ENCODE data around the gene PRKCZ. TPM values are rescaled to one million over a fixed set of nuclear protein-coding genes. Genes with fewer than 3 reads are reported as not detected.

PRKCZ gene
- total RNA-seq, 3 donors from 2014 or later (not counting 1 experiment from before 2014, with no cell fraction given): 25.1 to 37.1 (median 30.5) TPM

- Histone ChIP-seq H3K36me3 (ENCODE audit: control insufficient read depth, insufficient read depth, low read length) (no peaks in the 10 kb centered on the region), H3K4me3 (ENCODE audit: low read length) (no peak overlapping the region), H3K9me3 (ENCODE audit: control insufficient read depth, insufficient read depth, low read length) (no peaks in the 10 kb centered on the region), H3K4me1 (ENCODE audit: control insufficient read depth, insufficient read depth, low read length) (no peaks in the 10 kb centered on the region), H3K27me3 (ENCODE audit: control insufficient read depth, insufficient read depth, low read length) (no peaks in the 10 kb centered on the region), H3K27ac (ENCODE audit: low read length) (no peak overlapping the region)
- no peak for TF ChIP-seq CTCF (IDR thresholded peaks at IDR 0.05)
- DNase-seq: no peak
- WGBS (ENCODE audit: insufficient coverage): 93% methylated on average over 19 of the region's 19 CpGs
- no peak overlapping the region for H3K27ac Mint-ChIP-seq
- no peaks in the 10 kb centered on the region for H3K9me3 Mint-ChIP-seq
- no peak overlapping the region for H3K4me3 Mint-ChIP-seq
- H3K27me3 Mint-ChIP-seq (ENCODE audit: low read depth in 2 of 2): no peaks in the 10 kb centered on the region
- H3K36me3 Mint-ChIP-seq: no peaks in the 10 kb centered on the region
- no peaks in the 10 kb centered on the region for H3K4me1 Mint-ChIP-seq
- ATAC-seq: no peak
- intact Hi-C loops (cut with micrococcal nuclease): no loop called here
Observed at GRCh38 chr1:2105781-2106524, 55.7 kb downstream of the PRKCZ start.

- Mint-ChIP-seq H3K4me3 (no peak overlapping the region), H3K4me1 (peaks cover 0 to under 1% of the 10 kb centered on the region in 2 donors), H3K27me3 (ENCODE audit: low read depth in 2 of 2) (no peaks in the 10 kb centered on the region), H3K27ac (no peak overlapping the region), H3K9me3 (no peaks in the 10 kb centered on the region), H3K36me3 (no peaks in the 10 kb centered on the region)
- no peaks in the 10 kb centered on the region for H3K36me3 ChIP-seq (ENCODE audit: control insufficient read depth, insufficient read depth, low read length)
- H3K27me3 ChIP-seq (ENCODE audit: control insufficient read depth, insufficient read depth, low read length): no peaks in the 10 kb centered on the region
- DNase-seq (no peak), ATAC-seq (no peak)
- TF ChIP-seq CTCF (IDR thresholded peaks at IDR 0.05): no peak
- intact Hi-C loops (cut with micrococcal nuclease): no loop called here
- no peak overlapping the region for H3K4me3 ChIP-seq (ENCODE audit: low read length)
- no peaks in the 10 kb centered on the region for H3K9me3 ChIP-seq (ENCODE audit: control insufficient read depth, insufficient read depth, low read length)
- H3K27ac ChIP-seq (ENCODE audit: low read length): no peak overlapping the region
- peaks cover 4% of the 10 kb centered on the region for H3K4me1 ChIP-seq (ENCODE audit: control insufficient read depth, insufficient read depth, low read length)
- 83% methylated on average over 35 of the region's 37 CpGs for WGBS (ENCODE audit: insufficient coverage)
Observed at GRCh38 chr1:2106659-2107405, 56.6 kb downstream of the PRKCZ start.

- no peak for DNase-seq
- Histone ChIP-seq H3K4me3 (ENCODE audit: low read length) (no peak overlapping the region), H3K27me3 (ENCODE audit: control insufficient read depth, insufficient read depth, low read length) (no peaks in the 10 kb centered on the region), H3K27ac (ENCODE audit: low read length) (no peak overlapping the region), H3K9me3 (ENCODE audit: control insufficient read depth, insufficient read depth, low read length) (no peaks in the 10 kb centered on the region), H3K4me1 (ENCODE audit: control insufficient read depth, insufficient read depth, low read length) (peaks cover 9% of the 10 kb centered on the region), H3K36me3 (ENCODE audit: control insufficient read depth, insufficient read depth, low read length) (no peaks in the 10 kb centered on the region)
- Mint-ChIP-seq H3K36me3 (no peaks in the 10 kb centered on the region), H3K27me3 (ENCODE audit: low read depth in 2 of 2) (no peaks in the 10 kb centered on the region), H3K9me3 (no peaks in the 10 kb centered on the region), H3K4me3 (no peak overlapping the region), H3K27ac (no peak overlapping the region), H3K4me1 (peaks cover 0 to 4% of the 10 kb centered on the region in 2 donors)
- no peak for ATAC-seq
- TF ChIP-seq CTCF (IDR thresholded peaks at IDR 0.05): no peak
- intact Hi-C loops (cut with micrococcal nuclease): no loop called here
- 92% methylated on average over 21 of the region's 23 CpGs for WGBS (ENCODE audit: insufficient coverage)
Observed at GRCh38 chr1:2107586-2108212, 57.5 kb downstream of the PRKCZ start.
